Measurements from ENCODE around the gene CUEDC1.

The CUEDC1 gene

GRCh38 chr17:57991537-57991936, 36.3 kb upstream of the CUEDC1 start:
- peak; percentile 31 for TF ChIP-seq POLR2A (IDR thresholded peaks at IDR 0.05; ENCODE audit: low read length)
- no peak for TF ChIP-seq GATA1 (IDR thresholded peaks at IDR 0.05; ENCODE audit: low read depth, low read length)
- DNase-seq, result peak; percentile 19 to 25

- DNase-seq, result no peak
- TF ChIP-seq GATA1 (IDR thresholded peaks at IDR 0.05; ENCODE audit: low read depth, low read length) (no peak), POLR2A (IDR thresholded peaks at IDR 0.05; ENCODE audit: low read length) (no peak)
These were observed 34.8 kb upstream of the CUEDC1 start for GRCh38 chr17:57990037-57990436.

- peak; percentile 85 to 89 for DNase-seq
- TF ChIP-seq GATA1 (IDR thresholded peaks at IDR 0.05; ENCODE audit: low read depth, low read length) (no peak), POLR2A (IDR thresholded peaks at IDR 0.05; ENCODE audit: low read length) (peak; percentile 84)
These were observed 33.4 kb upstream of the CUEDC1 start for GRCh38 chr17:57988301-57989250.

- DNase-seq, result peak; percentile 88 to 91
- TF ChIP-seq POLR2A (IDR thresholded peaks at IDR 0.05; ENCODE audit: low read length), result no peak
These were observed 32.5 kb upstream of the CUEDC1 start, which contains the start of gene VEZF1 for GRCh38 chr17:57987581-57988300. Gene VEZF1, minus strand, starts transcription at chr17:57988254. Its CDS starts 143 bp downstream, at chr17:57988111.

GRCh38 chr17:57986841-57987580, 31.8 kb upstream of the CUEDC1 start:
- TF ChIP-seq GATA1 (IDR thresholded peaks at IDR 0.05; ENCODE audit: low read depth, low read length) (no peak), POLR2A (IDR thresholded peaks at IDR 0.05; ENCODE audit: low read length) (no peak)
- peak; percentile 59 to 71 for DNase-seq

- TF ChIP-seq GATA1 (IDR thresholded peaks at IDR 0.05; ENCODE audit: low read depth, low read length) (no peak), POLR2A (IDR thresholded peaks at IDR 0.05; ENCODE audit: low read length) (no peak)
- peak in 1 of 2 experiments; percentile 31 for DNase-seq
These were observed 30.4 kb upstream of the CUEDC1 start for GRCh38 chr17:57985675-57985974.

GRCh38 chr17:57984936-57985674, 29.9 kb upstream of the CUEDC1 start:
- no peak for DNase-seq
- TF ChIP-seq POLR2A (IDR thresholded peaks at IDR 0.05; ENCODE audit: low read length), result no peak
- no peak for TF ChIP-seq GATA1 (IDR thresholded peaks at IDR 0.05; ENCODE audit: low read depth, low read length)

GRCh38 chr17:57984261-57984890, 29.2 kb upstream of the CUEDC1 start:
- no peak for DNase-seq
- TF ChIP-seq POLR2A (IDR thresholded peaks at IDR 0.05; ENCODE audit: low read length) (no peak), GATA1 (IDR thresholded peaks at IDR 0.05; ENCODE audit: low read depth, low read length) (no peak)

GRCh38 chr17:57983446-57983845, 28.2 kb upstream of the CUEDC1 start:
- TF ChIP-seq POLR2A (IDR thresholded peaks at IDR 0.05; ENCODE audit: low read length), result no peak
- no peak for TF ChIP-seq GATA1 (IDR thresholded peaks at IDR 0.05; ENCODE audit: low read depth, low read length)
- no peak for DNase-seq

- TF ChIP-seq POLR2A (IDR thresholded peaks at IDR 0.05; ENCODE audit: low read length) (no peak), GATA1 (IDR thresholded peaks at IDR 0.05; ENCODE audit: low read depth, low read length) (no peak)
- no peak for DNase-seq
These were observed 27.4 kb upstream of the CUEDC1 start for GRCh38 chr17:57982452-57983170.

GRCh38 chr17:57980522-57980921, 25.3 kb upstream of the CUEDC1 start:
- no peak for DNase-seq

GRCh38 chr17:57979076-57979475, 23.9 kb upstream of the CUEDC1 start:
- TF ChIP-seq GATA1 (IDR thresholded peaks at IDR 0.05; ENCODE audit: low read depth, low read length), result no peak
- DNase-seq, result no peak

More at GRCh38 chr17:57980522-57980921, 25.3 kb upstream of the CUEDC1 start:
- TF ChIP-seq POLR2A (IDR thresholded peaks at IDR 0.05; ENCODE audit: low read length), result no peak
- TF ChIP-seq GATA1 (IDR thresholded peaks at IDR 0.05; ENCODE audit: low read depth, low read length), result no peak
